PC-9 (cell line): ENCODE measurements around the gene DIRAS1.

Experiments
- EZH2 ChIP-seq: fragments of 200-600 bp; sonication (generic); IDR thresholded peaks from 2 replicates; pipeline ENCODE4 v1.8.0; 2017; ENCODE audit warnings: antibody characterized with exemption, low read depth
- TF ChIP-seq, protein P1 (sequence below): fragments of 200-600 bp; sonication (generic); conservative IDR thresholded peaks from 2 replicates; pipeline ENCODE4 v1.6.1; 2017; ENCODE audit warnings: mixed run types, antibody characterized with exemption, mild to moderate bottlenecking, moderate library complexity

DNA sequence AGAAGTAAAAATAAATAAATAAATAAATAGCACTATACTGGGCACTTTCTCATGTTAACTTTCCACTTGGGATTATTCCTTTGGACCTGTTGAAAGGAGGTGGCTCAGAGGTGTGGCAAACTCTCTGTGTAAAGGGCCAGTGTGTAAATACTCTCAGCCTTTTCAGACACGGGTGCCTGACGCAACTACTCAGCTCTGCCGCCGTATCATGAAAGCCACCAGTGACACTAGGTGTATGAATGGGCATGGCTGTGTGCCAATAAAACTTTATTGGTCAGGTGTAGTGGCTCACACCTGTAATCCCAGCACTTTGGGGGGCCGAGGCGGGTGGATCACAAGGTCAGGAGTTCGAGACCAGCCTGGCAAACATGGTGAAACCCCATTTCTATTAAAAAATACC lies 38.8 kb upstream of the DIRAS1 start:
- TF ChIP-seq, protein P1, sequence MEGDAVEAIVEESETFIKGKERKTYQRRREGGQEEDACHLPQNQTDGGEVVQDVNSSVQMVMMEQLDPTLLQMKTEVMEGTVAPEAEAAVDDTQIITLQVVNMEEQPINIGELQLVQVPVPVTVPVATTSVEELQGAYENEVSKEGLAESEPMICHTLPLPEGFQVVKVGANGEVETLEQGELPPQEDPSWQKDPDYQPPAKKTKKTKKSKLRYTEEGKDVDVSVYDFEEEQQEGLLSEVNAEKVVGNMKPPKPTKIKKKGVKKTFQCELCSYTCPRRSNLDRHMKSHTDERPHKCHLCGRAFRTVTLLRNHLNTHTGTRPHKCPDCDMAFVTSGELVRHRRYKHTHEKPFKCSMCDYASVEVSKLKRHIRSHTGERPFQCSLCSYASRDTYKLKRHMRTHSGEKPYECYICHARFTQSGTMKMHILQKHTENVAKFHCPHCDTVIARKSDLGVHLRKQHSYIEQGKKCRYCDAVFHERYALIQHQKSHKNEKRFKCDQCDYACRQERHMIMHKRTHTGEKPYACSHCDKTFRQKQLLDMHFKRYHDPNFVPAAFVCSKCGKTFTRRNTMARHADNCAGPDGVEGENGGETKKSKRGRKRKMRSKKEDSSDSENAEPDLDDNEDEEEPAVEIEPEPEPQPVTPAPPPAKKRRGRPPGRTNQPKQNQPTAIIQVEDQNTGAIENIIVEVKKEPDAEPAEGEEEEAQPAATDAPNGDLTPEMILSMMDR, result no peak
- no peak for TF ChIP-seq EZH2
